WTC11 (cell line): ENCODE results near the gene CHCHD1. TPM values are rescaled to one million over a fixed set of nuclear protein-coding genes. Genes with fewer than 3 reads are reported as not detected.

Source experiments
- ATAC-seq: fragments of 200-7000 bp; cut with Tn5 transposase; 2 replicates; pipeline ENCODE4 v1.10.0; 2021; ENCODE audit warnings: mild to moderate bottlenecking, moderate library complexity
- CTCF ChIA-PET: fragments of 300-600 bp; sonication (Branson Sonifier 250); formaldehyde crosslinking; loops from one replicate; lab custom pipeline; 2021; ENCODE audit warnings: antibody characterized with exemption; lab: Charles Lee
- POLR2A ChIA-PET: fragments of 350-600 bp; sonication (Branson Sonifier 250); formaldehyde crosslinking; loops from one replicate; lab custom pipeline; 2021; ENCODE audit warnings: antibody characterized with exemption; lab: Charles Lee
- DNase-seq: peaks from one replicate; pipeline ENCODE4 v3.0.0; 2021; ENCODE audit warnings: low spot score
- H3K27ac Mint-ChIP-seq: 2 replicates; pipeline ENCODE4 v1.8.0; 2021; ENCODE audit warnings: mixed read lengths
- H3K27me3 Mint-ChIP-seq: 2 replicates; pipeline ENCODE4 v1.8.0; 2021; ENCODE audit warnings: low read depth, mild to moderate bottlenecking, moderate library complexity, mixed read lengths
- H3K36me3 Mint-ChIP-seq: 2 replicates; pipeline ENCODE4 v1.8.0; 2021; ENCODE audit warnings: mixed read lengths
- H3K4me1 Mint-ChIP-seq: 2 replicates; pipeline ENCODE4 v1.8.0; 2022; ENCODE audit warnings: mixed read lengths
- H3K4me3 Mint-ChIP-seq: 2 replicates; pipeline ENCODE4 v1.8.0; 2021; ENCODE audit warnings: mild to moderate bottlenecking, moderate library complexity, mixed read lengths
- H3K9me3 Mint-ChIP-seq: 2 replicates; pipeline ENCODE4 v1.8.0; 2021; ENCODE audit warnings: mixed read lengths
- ELF4 ChIP-seq: sonication (generic); formaldehyde crosslinking; IDR thresholded peaks from 2 replicates; pipeline ENCODE4 v1.8.1; 2022; ENCODE audit warnings: low read depth, mild to moderate bottlenecking, moderate library complexity, missing genetic modification reagents
- FOXK1 ChIP-seq: sonication (generic); formaldehyde crosslinking; IDR thresholded peaks from 2 replicates; pipeline ENCODE4 v1.8.0; 2022; ENCODE audit warnings: mild to moderate bottlenecking, moderate library complexity, missing genetic modification reagents
- GRHL2 ChIP-seq: fragments of 250-450 bp; sonication (Bioruptor Pico); IDR thresholded peaks from 2 replicates; pipeline ENCODE4 v1.8.0; 2022; ENCODE audit warnings: mild to moderate bottlenecking, moderate library complexity; ENCODE audit not compliant: insufficient replicate concordance, severe bottlenecking
- GTF2I ChIP-seq: fragments of 250-450 bp; sonication (Bioruptor Pico); conservative IDR thresholded peaks from 2 replicates; pipeline ENCODE4 v1.4.0; 2021; ENCODE audit warnings: mild to moderate bottlenecking
- IRF1 ChIP-seq: sonication (generic); formaldehyde crosslinking; IDR thresholded peaks from 2 replicates; pipeline ENCODE4 v1.8.0; 2023; ENCODE audit warnings: missing genetic modification reagents
- JUN ChIP-seq: sonication (generic); formaldehyde crosslinking; IDR thresholded peaks from 2 replicates; pipeline ENCODE4 v1.8.0; 2023; ENCODE audit warnings: mild to moderate bottlenecking, missing genetic modification reagents
- MLX ChIP-seq: sonication (generic); formaldehyde crosslinking; IDR thresholded peaks from 2 replicates; pipeline ENCODE4 v1.8.1; 2023; ENCODE audit warnings: mild to moderate bottlenecking, missing genetic modification reagents, moderate library complexity
- MYBL2 ChIP-seq: sonication (generic); formaldehyde crosslinking; IDR thresholded peaks from 2 replicates; pipeline ENCODE4 v1.8.1; 2023; ENCODE audit warnings: mild to moderate bottlenecking, moderate library complexity, missing genetic modification reagents
- NR3C1 ChIP-seq: sonication (generic); formaldehyde crosslinking; conservative IDR thresholded peaks from 2 replicates; pipeline ENCODE4 v1.8.1; 2023; ENCODE audit warnings: low read depth, mild to moderate bottlenecking, missing genetic modification reagents
- PREB ChIP-seq: sonication (generic); formaldehyde crosslinking; IDR thresholded peaks from 2 replicates; pipeline ENCODE4 v1.8.1; 2022; ENCODE audit warnings: mild to moderate bottlenecking, missing genetic modification reagents, moderate library complexity, borderline replicate concordance
- PRRX2 ChIP-seq: fragments of 250-450 bp; sonication (Bioruptor Pico); IDR thresholded peaks from 2 replicates; pipeline ENCODE4 v1.8.0; 2021; ENCODE audit warnings: mild to moderate bottlenecking
- RORB ChIP-seq: fragments of 250-450 bp; sonication (Bioruptor Pico); IDR thresholded peaks from 2 replicates; pipeline ENCODE4 v1.9.0; 2021; ENCODE audit warnings: mild to moderate bottlenecking
- SP1 ChIP-seq: sonication (generic); formaldehyde crosslinking; conservative IDR thresholded peaks from 2 replicates; pipeline ENCODE4 v1.8.1; 2022; ENCODE audit warnings: missing genetic modification reagents
- TEAD1 ChIP-seq: sonication (generic); formaldehyde crosslinking; IDR thresholded peaks from 2 replicates; pipeline ENCODE4 v1.8.0; 2022; ENCODE audit warnings: mild to moderate bottlenecking, missing genetic modification reagents
- ZNF263 ChIP-seq: sonication (generic); formaldehyde crosslinking; IDR thresholded peaks from 2 replicates; pipeline ENCODE4 v1.8.1; 2022; ENCODE audit warnings: low read depth, mild to moderate bottlenecking, moderate library complexity, missing genetic modification reagents
- ZNF416 ChIP-seq: fragments of 250-450 bp; sonication (Bioruptor Pico); IDR thresholded peaks from 2 replicates; pipeline ENCODE4 v1.9.0; 2021; ENCODE audit warnings: mild to moderate bottlenecking, inconsistent platforms
- ZNF671 ChIP-seq: fragments of 250-450 bp; sonication (Bioruptor Pico); IDR thresholded peaks from 2 replicates; pipeline ENCODE4 v1.8.0; 2021; ENCODE audit warnings: mild to moderate bottlenecking
- total RNA-seq: library from RNA; stranded (reverse); gene quantifications from 3 replicates; pipeline ENCODE4 v1.2.3, GENCODE V29; 2021
- TF ChIP-seq, protein P1 (sequence below): sonication (generic); formaldehyde crosslinking; IDR thresholded peaks from 2 replicates; pipeline ENCODE4 v1.8.0; 2023; ENCODE audit warnings: mild to moderate bottlenecking, missing genetic modification reagents
- TF ChIP-seq, protein P2 (sequence below): fragments of 250-450 bp; sonication (Bioruptor Pico); IDR thresholded peaks from 2 replicates; pipeline ENCODE4 v1.9.0; 2021; ENCODE audit warnings: mild to moderate bottlenecking
- TF ChIP-seq, protein P3 (sequence below): sonication (generic); formaldehyde crosslinking; IDR thresholded peaks from 2 replicates; pipeline ENCODE4 v1.8.1; 2023; ENCODE audit warnings: mild to moderate bottlenecking, moderate library complexity, missing genetic modification reagents
- TF ChIP-seq, protein P4 (sequence below): fragments of 250-450 bp; sonication (Bioruptor Pico); IDR thresholded peaks from 2 replicates; pipeline ENCODE4 v1.9.0; 2021; ENCODE audit warnings: mild to moderate bottlenecking

Gene CHCHD1
- total RNA-seq, 1 experiment from 2014 or later, result 45.9 TPM

DNA sequence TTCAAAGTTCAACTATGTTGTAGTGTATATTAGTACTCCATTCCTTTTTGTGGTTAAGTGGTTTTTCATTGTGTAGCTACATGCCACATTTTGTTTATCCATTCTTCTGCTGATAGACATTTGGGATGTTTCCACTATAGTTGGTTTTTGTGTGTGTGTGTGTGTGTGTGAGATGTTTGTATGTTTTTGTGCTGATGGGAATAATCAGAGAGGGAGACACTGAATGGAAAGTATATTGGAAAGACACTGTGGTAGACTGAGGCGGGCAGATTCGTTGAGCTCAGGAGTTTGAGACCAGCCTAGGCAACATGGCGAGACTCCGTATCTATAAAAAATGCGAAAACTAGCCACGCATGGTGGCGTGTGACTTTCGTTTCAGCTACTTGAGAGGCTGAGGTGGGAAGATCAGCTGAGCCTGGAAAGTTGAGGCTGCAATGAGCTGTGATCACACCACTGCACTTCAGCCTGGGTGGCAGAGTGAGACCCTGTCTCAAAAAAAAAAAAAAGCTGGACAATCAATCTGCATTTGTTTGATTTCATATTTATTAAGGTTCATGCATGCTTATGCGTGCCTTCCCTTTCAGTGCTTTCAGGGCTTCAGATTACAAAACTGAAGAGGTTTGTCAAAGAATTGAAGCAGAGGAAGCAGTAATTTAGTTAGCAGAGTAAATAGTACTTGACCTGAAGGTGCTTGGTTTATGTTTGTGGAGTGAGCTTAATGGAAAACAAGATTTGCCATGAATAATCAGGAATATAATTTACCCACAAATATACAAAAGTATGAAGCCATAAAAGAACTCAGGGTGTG, 22.9 kb upstream of the CHCHD1 start (continued):
- TF ChIP-seq GRHL2 (CRISPR knock-in tag) (no peak), SP1 (CRISPR knock-in tag) (no peak), GTF2I (CRISPR knock-in tag) (no peak), JUN (CRISPR knock-in tag) (no peak)
- TF ChIP-seq, protein P1, sequence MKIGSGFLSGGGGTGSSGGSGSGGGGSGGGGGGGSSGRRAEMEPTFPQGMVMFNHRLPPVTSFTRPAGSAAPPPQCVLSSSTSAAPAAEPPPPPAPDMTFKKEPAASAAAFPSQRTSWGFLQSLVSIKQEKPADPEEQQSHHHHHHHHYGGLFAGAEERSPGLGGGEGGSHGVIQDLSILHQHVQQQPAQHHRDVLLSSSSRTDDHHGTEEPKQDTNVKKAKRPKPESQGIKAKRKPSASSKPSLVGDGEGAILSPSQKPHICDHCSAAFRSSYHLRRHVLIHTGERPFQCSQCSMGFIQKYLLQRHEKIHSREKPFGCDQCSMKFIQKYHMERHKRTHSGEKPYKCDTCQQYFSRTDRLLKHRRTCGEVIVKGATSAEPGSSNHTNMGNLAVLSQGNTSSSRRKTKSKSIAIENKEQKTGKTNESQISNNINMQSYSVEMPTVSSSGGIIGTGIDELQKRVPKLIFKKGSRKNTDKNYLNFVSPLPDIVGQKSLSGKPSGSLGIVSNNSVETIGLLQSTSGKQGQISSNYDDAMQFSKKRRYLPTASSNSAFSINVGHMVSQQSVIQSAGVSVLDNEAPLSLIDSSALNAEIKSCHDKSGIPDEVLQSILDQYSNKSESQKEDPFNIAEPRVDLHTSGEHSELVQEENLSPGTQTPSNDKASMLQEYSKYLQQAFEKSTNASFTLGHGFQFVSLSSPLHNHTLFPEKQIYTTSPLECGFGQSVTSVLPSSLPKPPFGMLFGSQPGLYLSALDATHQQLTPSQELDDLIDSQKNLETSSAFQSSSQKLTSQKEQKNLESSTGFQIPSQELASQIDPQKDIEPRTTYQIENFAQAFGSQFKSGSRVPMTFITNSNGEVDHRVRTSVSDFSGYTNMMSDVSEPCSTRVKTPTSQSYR (CRISPR knock-in tag), result no peak

DNA sequence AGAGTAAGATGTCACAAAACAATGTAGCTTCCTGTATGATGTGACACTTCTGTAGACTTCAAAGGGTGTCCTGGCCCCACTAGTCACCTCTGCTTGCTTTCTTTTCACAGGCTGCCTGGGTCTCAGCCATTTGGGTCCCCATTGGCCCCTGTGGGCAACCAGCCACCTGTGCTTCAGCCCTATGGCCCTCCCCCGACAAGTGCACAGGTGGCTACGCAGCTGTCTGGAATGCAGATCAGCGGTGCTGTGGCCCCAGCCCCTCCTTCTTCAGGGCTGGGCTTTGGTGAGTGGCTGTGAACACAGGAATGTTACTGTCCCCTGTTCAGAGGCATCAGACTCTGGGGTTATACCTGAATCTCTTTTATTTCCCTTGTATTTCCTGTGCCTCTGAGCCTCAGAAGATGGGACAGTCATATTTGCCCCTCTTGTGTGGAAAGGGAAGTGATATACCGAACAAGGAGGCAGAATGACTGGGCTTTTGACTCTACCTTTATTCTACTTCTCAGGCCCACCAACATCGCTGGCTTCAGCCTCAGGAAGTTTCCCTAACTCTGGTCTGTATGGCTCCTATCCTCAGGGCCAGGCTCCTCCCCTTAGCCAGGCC, 22.2 kb upstream of the CHCHD1 start:
- H3K27me3 Mint-ChIP-seq, result no peaks in the 10 kb centered on the region
- H3K4me3 Mint-ChIP-seq, result no peak overlapping the region
- POLR2A ChIA-PET, result no interaction called here
- no peak for DNase-seq
- H3K27ac Mint-ChIP-seq, result no peak overlapping the region
- no peaks in the 10 kb centered on the region for H3K9me3 Mint-ChIP-seq
- ATAC-seq, result peak; percentile 41; the same call in 1 of the 2 replicates
- CTCF ChIA-PET, result no interaction called here
- no peaks in the 10 kb centered on the region for H3K4me1 Mint-ChIP-seq
- TF ChIP-seq TEAD1, result no peak
- TF ChIP-seq, protein P2, sequence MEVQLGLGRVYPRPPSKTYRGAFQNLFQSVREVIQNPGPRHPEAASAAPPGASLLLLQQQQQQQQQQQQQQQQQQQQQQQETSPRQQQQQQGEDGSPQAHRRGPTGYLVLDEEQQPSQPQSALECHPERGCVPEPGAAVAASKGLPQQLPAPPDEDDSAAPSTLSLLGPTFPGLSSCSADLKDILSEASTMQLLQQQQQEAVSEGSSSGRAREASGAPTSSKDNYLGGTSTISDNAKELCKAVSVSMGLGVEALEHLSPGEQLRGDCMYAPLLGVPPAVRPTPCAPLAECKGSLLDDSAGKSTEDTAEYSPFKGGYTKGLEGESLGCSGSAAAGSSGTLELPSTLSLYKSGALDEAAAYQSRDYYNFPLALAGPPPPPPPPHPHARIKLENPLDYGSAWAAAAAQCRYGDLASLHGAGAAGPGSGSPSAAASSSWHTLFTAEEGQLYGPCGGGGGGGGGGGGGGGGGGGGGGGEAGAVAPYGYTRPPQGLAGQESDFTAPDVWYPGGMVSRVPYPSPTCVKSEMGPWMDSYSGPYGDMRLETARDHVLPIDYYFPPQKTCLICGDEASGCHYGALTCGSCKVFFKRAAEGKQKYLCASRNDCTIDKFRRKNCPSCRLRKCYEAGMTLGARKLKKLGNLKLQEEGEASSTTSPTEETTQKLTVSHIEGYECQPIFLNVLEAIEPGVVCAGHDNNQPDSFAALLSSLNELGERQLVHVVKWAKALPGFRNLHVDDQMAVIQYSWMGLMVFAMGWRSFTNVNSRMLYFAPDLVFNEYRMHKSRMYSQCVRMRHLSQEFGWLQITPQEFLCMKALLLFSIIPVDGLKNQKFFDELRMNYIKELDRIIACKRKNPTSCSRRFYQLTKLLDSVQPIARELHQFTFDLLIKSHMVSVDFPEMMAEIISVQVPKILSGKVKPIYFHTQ (CRISPR knock-in tag), result no peak
- no peak for TF ChIP-seq GTF2I (CRISPR knock-in tag)
- TF ChIP-seq NR3C1 (CRISPR knock-in tag), result no peak
- TF ChIP-seq, protein P3, sequence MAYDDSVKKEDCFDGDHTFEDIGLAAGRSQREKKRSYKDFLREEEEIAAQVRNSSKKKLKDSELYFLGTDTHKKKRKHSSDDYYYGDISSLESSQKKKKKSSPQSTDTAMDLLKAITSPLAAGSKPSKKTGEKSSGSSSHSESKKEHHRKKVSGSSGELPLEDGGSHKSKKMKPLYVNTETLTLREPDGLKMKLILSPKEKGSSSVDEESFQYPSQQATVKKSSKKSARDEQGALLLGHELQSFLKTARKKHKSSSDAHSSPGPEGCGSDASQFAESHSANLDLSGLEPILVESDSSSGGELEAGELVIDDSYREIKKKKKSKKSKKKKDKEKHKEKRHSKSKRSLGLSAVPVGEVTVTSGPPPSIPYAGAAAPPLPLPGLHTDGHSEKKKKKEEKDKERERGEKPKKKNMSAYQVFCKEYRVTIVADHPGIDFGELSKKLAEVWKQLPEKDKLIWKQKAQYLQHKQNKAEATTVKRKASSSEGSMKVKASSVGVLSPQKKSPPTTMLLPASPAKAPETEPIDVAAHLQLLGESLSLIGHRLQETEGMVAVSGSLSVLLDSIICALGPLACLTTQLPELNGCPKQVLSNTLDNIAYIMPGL (CRISPR knock-in tag), result no peak
- no peak for TF ChIP-seq ZNF671 (CRISPR knock-in tag)
- TF ChIP-seq, protein P4, sequence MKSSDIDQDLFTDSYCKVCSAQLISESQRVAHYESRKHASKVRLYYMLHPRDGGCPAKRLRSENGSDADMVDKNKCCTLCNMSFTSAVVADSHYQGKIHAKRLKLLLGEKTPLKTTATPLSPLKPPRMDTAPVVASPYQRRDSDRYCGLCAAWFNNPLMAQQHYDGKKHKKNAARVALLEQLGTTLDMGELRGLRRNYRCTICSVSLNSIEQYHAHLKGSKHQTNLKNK (CRISPR knock-in tag), result no peak
- no peak for TF ChIP-seq PRRX2
- H3K36me3 Mint-ChIP-seq, result peaks cover 30% of the 10 kb centered on the region

GRCh38 chr10:73761781-73762180, 20.1 kb upstream of the CHCHD1 start:
- no peaks in the 10 kb centered on the region for H3K27me3 Mint-ChIP-seq
- H3K9me3 Mint-ChIP-seq, result no peaks in the 10 kb centered on the region
- CTCF ChIA-PET, result no interaction called here
- POLR2A ChIA-PET, result no interaction called here
- peaks cover 49% of the 10 kb centered on the region for H3K36me3 Mint-ChIP-seq
- H3K27ac Mint-ChIP-seq, result no peak overlapping the region
- no peak for ATAC-seq
- no peaks in the 10 kb centered on the region for H3K4me1 Mint-ChIP-seq
- no peak overlapping the region for H3K4me3 Mint-ChIP-seq
- DNase-seq, result no peak
- TF ChIP-seq RORB (CRISPR knock-in tag) (no peak), IRF1 (CRISPR knock-in tag) (no peak), ZNF416 (CRISPR knock-in tag) (no peak), ELF4 (CRISPR knock-in tag) (no peak), MLX (CRISPR knock-in tag) (no peak), MYBL2 (no peak), FOXK1 (CRISPR knock-in tag) (no peak), PREB (CRISPR knock-in tag) (no peak), ZNF263 (no peak)
